H9 (cell line): ENCODE results near the gene LYPD6. TPM values are rescaled to one million over a fixed set of nuclear protein-coding genes. Genes with fewer than 3 reads are reported as not detected.
A peak's percentile ranks its signal among the peaks of the same experiment; 100 is the strongest.

Source experiments
- DNase-seq: peaks from one replicate; pipeline ENCODE4 v3.0.0-alpha.2; 2017
- H2AFZ ChIP-seq: one replicate; pipeline ENCODE4 v1.6.1; 2013; ENCODE audit warnings: mild to moderate bottlenecking, low read length, control low read depth, moderate library complexity
- H2AK5ac ChIP-seq: 2 replicates; pipeline ENCODE4 v1.6.1; 2013; ENCODE audit warnings: low read length, control low read depth, mixed read lengths; ENCODE audit not compliant: insufficient read length
- H2BK120ac ChIP-seq: one replicate; pipeline ENCODE4 v1.6.1; 2013; ENCODE audit warnings: low read depth, mild to moderate bottlenecking, low read length, control low read depth, inconsistent platforms; ENCODE audit not compliant: poor library complexity, severe bottlenecking
- H2BK12ac ChIP-seq: 2 replicates; pipeline ENCODE4 v1.6.1; 2013; ENCODE audit warnings: low read length, control low read depth, mixed read lengths, low read depth; ENCODE audit not compliant: insufficient read length
- H2BK15ac ChIP-seq: 2 replicates; pipeline ENCODE4 v1.6.1; 2013; ENCODE audit warnings: low read depth, low read length, control low read depth
- H2BK20ac ChIP-seq: one replicate; pipeline ENCODE4 v1.6.1; 2013; ENCODE audit warnings: low read depth, mild to moderate bottlenecking, low read length, control low read depth, inconsistent platforms; ENCODE audit not compliant: poor library complexity, severe bottlenecking
- H2BK5ac ChIP-seq: 2 replicates; pipeline ENCODE4 v1.6.1; 2013; ENCODE audit warnings: low read length, control low read depth, mixed read lengths; ENCODE audit not compliant: insufficient read length
- H3K14ac ChIP-seq: 2 replicates; pipeline ENCODE4 v1.6.1; 2013; ENCODE audit warnings: low read length, control low read depth; ENCODE audit not compliant: insufficient read depth
- H3K18ac ChIP-seq: 2 replicates; pipeline ENCODE4 v1.6.1; 2013; ENCODE audit warnings: low read depth, mild to moderate bottlenecking, mixed read lengths, low read length, control low read depth; ENCODE audit not compliant: insufficient read length
- H3K23ac ChIP-seq: 2 replicates; pipeline ENCODE4 v1.6.1; 2013; ENCODE audit warnings: low read length, control low read depth, mixed read lengths, low read depth; ENCODE audit not compliant: insufficient read length
- H3K23me2 ChIP-seq: 2 replicates; pipeline ENCODE4 v1.6.1; 2013; ENCODE audit warnings: low read depth, mild to moderate bottlenecking, mixed read lengths, low read length, control low read depth; ENCODE audit not compliant: insufficient read length, poor library complexity, severe bottlenecking
- H3K27ac ChIP-seq: 2 replicates; pipeline ENCODE4 v1.5.1; 2013; ENCODE audit warnings: low read length, control low read depth, mixed read lengths, low read depth; ENCODE audit not compliant: insufficient read length
- H3K27me3 ChIP-seq: 2 replicates; pipeline ENCODE4 v1.6.1; 2013; ENCODE audit warnings: low read length, control low read depth, inconsistent platforms; ENCODE audit not compliant: insufficient read depth
- H3K4ac ChIP-seq: 2 replicates; pipeline ENCODE4 v1.6.1; 2013; ENCODE audit warnings: low read depth, mild to moderate bottlenecking, control low read depth, inconsistent platforms, low read length, moderate library complexity
- H3K4me1 ChIP-seq: 2 replicates; pipeline ENCODE4 v1.6.1; 2013; ENCODE audit warnings: low read length, control low read depth, inconsistent platforms; ENCODE audit not compliant: insufficient read depth
- H3K4me2 ChIP-seq: 2 replicates; pipeline ENCODE4 v1.6.1; 2013; ENCODE audit warnings: low read length, control low read depth, mixed read lengths; ENCODE audit not compliant: insufficient read length, insufficient read depth
- H3K56ac ChIP-seq: 2 replicates; pipeline ENCODE4 v1.6.1; 2013; ENCODE audit warnings: low read depth, mild to moderate bottlenecking, mixed read lengths, low read length, control low read depth; ENCODE audit not compliant: insufficient read length
- H3K79me1 ChIP-seq: 2 replicates; pipeline ENCODE4 v1.6.1; 2013; ENCODE audit warnings: low read depth, mild to moderate bottlenecking, moderate library complexity, low read length, control low read depth, inconsistent platforms; ENCODE audit not compliant: insufficient read depth, poor library complexity, severe bottlenecking
- H3K79me2 ChIP-seq: 2 replicates; pipeline ENCODE4 v1.6.1; 2013; ENCODE audit warnings: low read length, control low read depth, inconsistent platforms; ENCODE audit not compliant: insufficient read depth
- H3K9ac ChIP-seq: 2 replicates; pipeline ENCODE4 v1.6.1; 2013; ENCODE audit warnings: low read length, control low read depth, mixed read lengths; ENCODE audit not compliant: insufficient read length; ENCODE audit errors: extremely low read depth
- H3K9me3 ChIP-seq: one replicate; pipeline ENCODE4 v1.6.1; 2013; ENCODE audit warnings: low read depth, low read length, inconsistent platforms; ENCODE audit not compliant: control insufficient read depth
- H3T11ph ChIP-seq: one replicate; pipeline ENCODE4 v1.6.1; 2013; ENCODE audit warnings: mild to moderate bottlenecking, low read length, control low read depth, inconsistent platforms
- H4K20me1 ChIP-seq: one replicate; pipeline ENCODE4 v1.6.1; 2013; ENCODE audit not compliant: control insufficient read depth, insufficient read length, insufficient read depth
- H4K5ac ChIP-seq: 2 replicates; pipeline ENCODE4 v1.6.1; 2013; ENCODE audit warnings: low read depth, mild to moderate bottlenecking, mixed read lengths, low read length, control low read depth; ENCODE audit not compliant: insufficient read length
- H4K8ac ChIP-seq: replicated peaks from 2 replicates; pipeline ENCODE4 v1.6.1; 2013; ENCODE audit warnings: low read length, control low read depth, mixed read lengths, low read depth; ENCODE audit not compliant: insufficient read length
- H4K91ac ChIP-seq: 2 replicates; pipeline ENCODE4 v1.6.1; 2013; ENCODE audit warnings: low read depth, mild to moderate bottlenecking, moderate library complexity, mixed read lengths, low read length, control low read depth; ENCODE audit not compliant: insufficient read length
- H3K27ac Mint-ChIP-seq, 3 experiments: 2 replicates in 2 of 3; 3 replicates in 1 of 3; pipeline ENCODE4 v1.8.0; 2020 to 2021; ENCODE audit warnings: mixed read lengths in 3 of 3, mild to moderate bottlenecking in 1 of 3, moderate library complexity in 1 of 3
- H3K27me3 Mint-ChIP-seq: 2 replicates; pipeline ENCODE4 v1.8.0; 2021; ENCODE audit warnings: low read depth, mild to moderate bottlenecking, moderate library complexity, mixed read lengths
- H3K36me3 Mint-ChIP-seq, 3 experiments: 2 replicates in 2 of 3; 3 replicates in 1 of 3; pipeline ENCODE4 v1.8.0; 2020 to 2021; ENCODE audit warnings: low read depth in 3 of 3, mixed read lengths in 3 of 3; ENCODE audit not compliant: insufficient read depth in 1 of 3
- H3K4me1 Mint-ChIP-seq, 2 experiments: 2 replicates each; pipeline ENCODE4 v1.8.0; 2020; ENCODE audit warnings: mixed read lengths in 2 of 2
- H3K4me3 Mint-ChIP-seq, 2 experiments: 2 replicates in 1 of 2; 3 replicates in 1 of 2; pipeline ENCODE4 v1.8.0; 2020 to 2021; ENCODE audit warnings: mild to moderate bottlenecking in 2 of 2, mixed read lengths in 2 of 2, moderate library complexity in 1 of 2
- H3K9me3 Mint-ChIP-seq, 2 experiments: 2 replicates in 1 of 2; 3 replicates in 1 of 2; pipeline ENCODE4 v1.8.0; 2020; ENCODE audit warnings: mild to moderate bottlenecking in 2 of 2, mixed read lengths in 2 of 2, moderate library complexity in 1 of 2
- CTCF ChIP-seq: fragments of 200-600 bp; sonication (generic); conservative IDR thresholded peaks from 3 replicates; pipeline ENCODE4 v1.8.0; 2021; ENCODE audit warnings: antibody characterized with exemption, mild to moderate bottlenecking
- WGBS: extraction: QIAGEN DNeasy Blood & Tissue Kit; methylation state at CpG from one replicate; pipeline ENCODE4 v1.1.7; 2013; ENCODE audit warnings: missing lambda C conversion rate, low lambda C conversion rate, mixed read lengths; ENCODE audit not compliant: insufficient read length; ENCODE audit errors: extremely low coverage; 5-methylcytosine and 5-hydroxymethylcytosine counted together
- total RNA-seq: library from RNA; stranded (reverse); gene quantifications from 2 replicates; pipeline ENCODE4 v1.2.1, GENCODE V29; 2021

The LYPD6 gene
- total RNA-seq, 1 experiment from 2014 or later = 3.0 TPM

GRCh38 chr2:149363958-149364357, 33.6 kb downstream of the LYPD6 start:
- WGBS = no CpG with 5 or more reads among the region's 1 CpG
- no peak overlapping the region for H3K23ac ChIP-seq
- Mint-ChIP-seq H3K4me1 (peaks cover 42 to 49% of the 10 kb centered on the region in 2 experiments), H3K27ac (peak overlapping the region in 2 of 3 experiments; percentile 79 to 94; a peak in 6 of 7 replicates), H3K4me3 (no peak overlapping the region; a peak in 1 of 5 replicates), H3K9me3 (peaks cover 4 to 13% of the 10 kb centered on the region in 2 experiments; a peak in 4 of 5 replicates), H3K27me3 (no peaks in the 10 kb centered on the region), H3K36me3 (peaks cover 16 to 44% (median 22%) of the 10 kb centered on the region in 3 experiments)
- no peaks in the 10 kb centered on the region for H3K27me3 ChIP-seq
- no peaks in the 10 kb centered on the region for H3K79me2 ChIP-seq
- H4K20me1 ChIP-seq = no peaks in the 10 kb centered on the region
- TF ChIP-seq CTCF = no peak
- no peak overlapping the region for H2BK5ac ChIP-seq
- H3K27ac ChIP-seq = no peak overlapping the region
- H3T11ph ChIP-seq = no peak overlapping the region
- H2BK20ac ChIP-seq = no peak overlapping the region
- no peak overlapping the region for H3K14ac ChIP-seq
- peaks cover 2% of the 10 kb centered on the region; the same call in 1 of the 2 replicates for H3K4me1 ChIP-seq
- no peak overlapping the region for H2AK5ac ChIP-seq
- H4K8ac ChIP-seq = no peak overlapping the region
- no peaks in the 10 kb centered on the region for H3K23me2 ChIP-seq
- H3K79me1 ChIP-seq = no peaks in the 10 kb centered on the region
- H3K18ac ChIP-seq = no peak overlapping the region
- H2AFZ ChIP-seq = no peak overlapping the region
- H2BK120ac ChIP-seq = no peak overlapping the region
- H3K9ac ChIP-seq = no peak overlapping the region
- no peak overlapping the region for H3K4me2 ChIP-seq
- no peak overlapping the region for H2BK12ac ChIP-seq
- H3K9me3 ChIP-seq = no peaks in the 10 kb centered on the region
- H3K56ac ChIP-seq = no peak overlapping the region
- H4K91ac ChIP-seq = no peak overlapping the region
- no peak for DNase-seq
- H2BK15ac ChIP-seq = no peak overlapping the region
- H3K4ac ChIP-seq = no peak overlapping the region
- H4K5ac ChIP-seq = no peak overlapping the region
